Spleen (tissue), 7 donors: Measurements from ENCODE around the gene TESK1.
A peak's percentile ranks its signal among the peaks of the same experiment; 100 is the strongest.

Source experiments
- CTCF ChIP-seq, 11 experiments: fragments of 200-600 bp in 7 of 11; fragments of 450-650 bp in 4 of 11; sonication (generic) in 4 of 11; IDR thresholded peaks in 8 of 11; conservative IDR thresholded peaks in 3 of 11; 1 replicate in 7 of 11; 2 replicates in 4 of 11; pipeline versions ENCODE4 v1.4.0 to v1.8.0; 2016 to 2021; ENCODE audit warnings: antibody characterized with exemption in 11 of 11, inconsistent platforms in 4 of 11, mild to moderate bottlenecking in 1 of 11
- POLR2A ChIP-seq, 3 donors: fragments of 450-650 bp; IDR thresholded peaks; one replicate each; pipeline ENCODE4 v1.5.1; 2017; ENCODE audit warnings: antibody characterized with exemption in 3 of 3, mild to moderate bottlenecking in 1 of 3
- POLR2AphosphoS5 ChIP-seq, 3 donors: sonication (generic); formaldehyde crosslinking; IDR thresholded peaks; one replicate each; pipeline ENCODE4 v1.5.1; 2017; ENCODE audit warnings: antibody characterized with exemption in 3 of 3
- donor health status: DM: no; HTN: no; CAD: no; lungs with moderate emphysema.
- donor health status: DM: no; HTN: no; CAD: no.
- donor health status: DM: no; HTN: no; CAD: no.

DNA sequence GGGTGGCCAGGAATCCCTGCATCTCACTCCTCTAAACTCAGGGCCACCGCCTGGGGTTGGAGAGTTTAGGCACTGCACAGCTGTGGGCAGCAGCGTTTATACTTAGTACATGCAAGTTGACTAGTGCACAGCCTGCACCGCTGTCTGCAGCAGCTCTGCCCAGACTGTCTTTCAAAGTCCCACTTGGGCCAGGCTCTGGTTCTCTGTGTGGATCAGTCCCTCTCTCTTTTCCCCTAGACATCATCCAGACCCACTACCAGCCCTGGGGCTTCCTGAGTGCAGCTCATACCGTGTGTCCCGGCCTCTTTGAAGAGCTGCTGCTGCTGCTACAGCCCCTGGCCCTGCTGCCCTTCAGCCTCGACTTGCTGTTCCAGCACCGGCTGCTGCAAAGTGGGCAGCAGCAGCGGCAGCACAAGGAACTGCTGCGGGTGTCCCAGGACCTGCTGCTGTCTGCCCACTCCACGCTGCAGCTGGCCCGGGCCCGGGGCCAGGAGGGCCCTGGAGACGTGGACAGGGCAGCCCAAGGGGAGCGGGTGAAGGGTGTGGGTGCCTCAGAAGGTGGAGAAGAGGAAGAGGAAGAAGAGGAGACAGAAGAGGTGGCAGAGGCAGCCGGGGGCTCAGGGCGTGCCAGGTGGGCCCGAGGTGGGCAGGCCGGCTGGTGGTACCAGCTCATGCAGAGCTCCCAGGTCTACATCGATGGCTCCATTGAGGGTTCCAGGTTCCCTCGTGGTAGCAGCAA, 45.1 kb upstream of the TESK1 start:
- TF ChIP-seq CTCF (IDR thresholded peaks at IDR 0.05 in 8 of 11, conservative IDR thresholded peaks at IDR 0.05 in 3 of 11) (no peak), POLR2A (IDR thresholded peaks at IDR 0.05) (no peak), POLR2AphosphoS5 (IDR thresholded peaks at IDR 0.05) (peak in 1 of 3 donors; percentile 7)
